Pulmonary artery endothelial cell (primary cell): Measurements from ENCODE around the gene TAS2R46. TPM values are rescaled to one million over a fixed set of nuclear protein-coding genes. Genes with fewer than 3 reads are reported as not detected.
"Not testable (repeated sequence)": the region's sequence is repeated elsewhere in the genome, so short reads cannot be mapped to it uniquely, and the experiment has no call there.

Experiments used
- DNase-seq: peaks from one replicate; pipeline ENCODE4 v3.0.0-alpha.2; 2011; ENCODE audit warnings: low read depth, low spot score
- total RNA-seq: library from RNA; depleted of rRNA; stranded (reverse); fragments of >200 nt; gene quantifications from 2 replicates; pipeline ENCODE4 v1.2.3, GENCODE V29; 2014

The TAS2R46 gene
- total RNA-seq, 1 donor from 2014 or later: 1.6 TPM

DNA sequence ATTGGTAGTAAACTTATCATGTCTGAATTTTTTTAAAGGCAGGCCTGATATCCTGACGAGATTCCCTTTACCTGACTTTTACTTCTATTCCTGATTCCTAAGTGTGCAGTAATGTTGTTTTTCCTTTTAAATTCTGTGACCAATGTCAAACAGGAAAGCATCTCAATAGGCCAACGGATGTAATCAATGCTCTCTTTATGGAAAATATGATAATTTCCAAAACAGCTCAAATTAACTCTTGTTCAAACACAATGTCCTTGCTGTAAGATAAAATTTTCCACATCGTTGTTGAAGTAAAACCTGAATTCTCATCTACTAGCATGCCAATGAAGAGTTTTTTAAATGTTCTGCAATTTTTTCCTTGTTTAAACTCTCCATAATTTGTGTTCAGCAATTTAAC lies 22.9 kb downstream of the TAS2R46 start:
- no peak for DNase-seq

- not testable (repeated sequence) for DNase-seq
Measured at GRCh38 chr12:11033959-11034358, 28.1 kb downstream of the TAS2R46 start.

DNA sequence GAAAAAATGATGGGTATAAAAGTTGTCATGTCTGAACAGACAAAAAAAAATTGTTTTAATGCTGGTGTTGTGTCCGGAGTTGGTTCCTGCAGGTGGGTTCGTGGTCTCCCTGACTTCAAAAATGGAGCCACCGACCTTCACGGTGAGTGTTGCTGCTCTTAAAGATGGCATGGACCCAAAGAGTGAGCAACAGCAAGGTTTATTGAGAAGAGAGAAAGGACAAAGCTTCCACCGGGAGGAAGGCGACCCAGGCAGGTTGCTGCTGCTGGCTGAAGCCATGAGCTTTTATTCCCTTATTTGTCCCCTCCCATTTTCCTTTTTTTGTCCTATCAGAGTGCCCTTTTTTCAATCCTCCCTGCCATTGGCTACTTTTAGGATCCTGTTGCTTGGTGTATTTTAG lies 30.8 kb downstream of the TAS2R46 start, which contains the start of gene TAS2R31:
TSS of gene TAS2R31 (minus strand) at position 101 of the 400 bp plus-strand sequence. CDS start at position 29, 72 bp downstream.
- no peak for DNase-seq

- no peak for DNase-seq
Measured at GRCh38 chr12:11026118-11026517, 36.0 kb downstream of the TAS2R46 start.

- no peak for DNase-seq
Measured at GRCh38 chr12:11023387-11023786, 38.7 kb downstream of the TAS2R46 start.

GRCh38 chr12:11022520-11022919 lies 39.6 kb downstream of the TAS2R46 start, which contains the start of gene TAS2R19:
Gene TAS2R19, minus strand, starts transcription at chr12:11022620. Its CDS starts 49 bp downstream, at chr12:11022571.
- DNase-seq: no peak

DNA sequence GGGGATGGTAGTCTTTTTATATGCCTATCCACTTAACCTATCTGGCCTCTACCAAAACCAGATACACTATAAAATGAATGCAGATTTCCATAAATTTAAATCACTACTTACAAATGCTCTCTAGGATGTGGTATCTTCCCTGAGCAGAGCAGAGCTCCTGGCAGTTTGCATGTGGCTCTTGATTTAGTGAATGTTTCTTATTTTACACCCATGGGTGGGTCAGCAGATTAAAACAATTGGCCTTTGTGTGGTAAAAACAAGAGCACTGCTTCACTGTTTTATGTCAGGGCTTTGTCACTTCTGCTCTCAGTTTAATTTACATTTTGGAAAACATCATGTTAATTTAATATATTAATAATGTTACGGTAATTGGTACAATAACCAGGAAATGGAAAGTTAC lies 45.2 kb downstream of the TAS2R46 start:
- DNase-seq: no peak

DNA sequence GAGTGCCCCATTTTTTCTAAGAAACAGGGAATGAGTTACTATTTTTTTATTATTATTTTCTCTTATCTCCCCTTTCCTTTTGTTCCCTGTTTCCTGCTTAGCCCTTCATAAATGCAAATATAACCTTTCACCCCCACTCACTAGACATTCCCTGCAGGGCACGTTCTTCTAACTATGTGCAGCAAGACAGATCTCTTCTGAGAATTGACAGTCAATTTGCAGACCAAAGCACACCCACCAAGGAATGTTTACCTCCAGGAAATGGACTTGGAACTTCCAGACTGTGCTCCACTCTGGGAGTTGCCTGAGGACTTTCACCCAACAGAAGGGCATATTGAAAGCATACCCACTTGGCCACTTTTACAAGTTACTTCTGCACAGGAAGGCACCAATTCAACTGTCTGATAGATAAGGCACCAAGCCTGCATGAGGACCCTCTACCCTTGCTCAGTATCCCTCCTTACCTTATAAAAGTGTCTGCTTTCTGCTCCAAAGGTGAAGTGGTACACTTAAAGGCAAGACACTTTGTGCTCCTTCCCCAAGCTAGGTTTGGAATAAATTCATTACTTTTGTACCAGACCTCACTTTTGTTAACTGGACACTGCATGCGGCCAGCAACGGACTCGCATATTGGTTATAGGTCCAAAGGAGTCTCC lies 46.2 kb downstream of the TAS2R46 start:
- DNase-seq: peak; percentile 45

GRCh38 chr12:11014234-11014633 lies 47.9 kb downstream of the TAS2R46 start:
- no peak for DNase-seq

Other genes with a start within 250 kb of the TAS2R46 start
- gene TAS2R10, start 235.9 kb downstream of the TAS2R46 start, total RNA-seq: 0.53 and 0.74 TPM in 2 replicates
- gene PRR4, start 212.8 kb downstream of the TAS2R46 start, total RNA-seq: 0.21 and 0.46 TPM in 2 replicates
- 7.4 and 8.4 TPM in 2 replicates for gene PRH1, start 178.0 kb downstream of the TAS2R46 start, total RNA-seq
- 0.56 and 0.73 TPM in 2 replicates for gene TAS2R13, start 152.7 kb downstream of the TAS2R46 start, total RNA-seq
- not detected in 2 replicates for gene PRH2, start 133.1 kb downstream of the TAS2R46 start, total RNA-seq
- 0.92 and 1.4 TPM in 2 replicates for gene TAS2R14, start 123.0 kb downstream of the TAS2R46 start, total RNA-seq
- 1.1 and 1.6 TPM in 2 replicates for gene TAS2R50, start 75.4 kb downstream of the TAS2R46 start, total RNA-seq
- gene TAS2R20, start 64.0 kb downstream of the TAS2R46 start, total RNA-seq: 2.2 TPM in 2 replicates
- 3.9 and 4.1 TPM in 2 replicates for gene TAS2R19, start 39.7 kb downstream of the TAS2R46 start, total RNA-seq
- gene TAS2R31, start 30.9 kb downstream of the TAS2R46 start, total RNA-seq: 2.6 and 3.2 TPM in 2 replicates
- gene TAS2R43, start 30.0 kb upstream of the TAS2R46 start, total RNA-seq: 0.40 and 1.3 TPM in 2 replicates
- 2.2 and 3.5 TPM in 2 replicates for gene TAS2R30, start 72.3 kb upstream of the TAS2R46 start, total RNA-seq
- gene SMIM10L1, start 108.9 kb upstream of the TAS2R46 start, total RNA-seq: 5.0 and 5.2 TPM in 2 replicates
- not detected in 2 replicates for gene TAS2R42, start 124.6 kb upstream of the TAS2R46 start, total RNA-seq
- not detected in 2 replicates for gene PRB3, start 207.4 kb upstream of the TAS2R46 start, total RNA-seq
- not detected in 2 replicates for gene PRB4, start 248.1 kb upstream of the TAS2R46 start, total RNA-seq